Measurements from ENCODE around the gene NOS3.

NOS3 gene

GRCh38 chr7:150979713-150980390 is 11.0 kb upstream of the NOS3 start:
- DNase-seq (ENCODE audit: low read depth, low spot score), result no peak

GRCh38 chr7:150980663-150981062 is 10.2 kb upstream of the NOS3 start:
- no peak for DNase-seq (ENCODE audit: low read depth, low spot score)

GRCh38 chr7:150981644-150982043 is 9.2 kb upstream of the NOS3 start:
- DNase-seq (ENCODE audit: low read depth, low spot score), result no peak

- DNase-seq (ENCODE audit: low read depth, low spot score), result no peak
Observed at GRCh38 chr7:150982351-150982750, 8.5 kb upstream of the NOS3 start.

GRCh38 chr7:150983893-150984368 is 6.9 kb upstream of the NOS3 start:
- DNase-seq (ENCODE audit: low read depth, low spot score), result peak; percentile 76

GRCh38 chr7:150986099-150986512 is 4.7 kb upstream of the NOS3 start:
- DNase-seq (ENCODE audit: low read depth, low spot score), result peak; percentile 78

DNA sequence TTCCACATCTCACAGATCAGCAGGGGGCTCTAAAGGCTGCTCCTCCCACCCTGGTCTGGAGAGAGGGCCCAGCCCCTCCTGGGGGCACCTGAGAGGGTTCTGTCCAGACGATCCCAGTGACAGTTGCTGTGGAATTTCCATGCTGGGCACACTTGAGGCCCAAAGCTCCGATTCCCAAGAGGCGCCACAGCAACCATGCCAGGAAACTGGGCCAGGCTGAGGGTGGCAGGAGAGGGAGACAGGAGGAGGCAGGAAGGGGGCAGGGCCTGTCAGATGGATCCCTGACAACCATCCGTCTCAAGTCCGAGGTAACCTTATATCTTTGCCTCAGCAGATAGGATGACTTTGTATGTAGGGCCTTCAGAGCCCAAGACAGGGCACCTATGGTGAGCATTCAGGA is 4.3 kb upstream of the NOS3 start:
- no peak for DNase-seq (ENCODE audit: low read depth, low spot score)

DNA sequence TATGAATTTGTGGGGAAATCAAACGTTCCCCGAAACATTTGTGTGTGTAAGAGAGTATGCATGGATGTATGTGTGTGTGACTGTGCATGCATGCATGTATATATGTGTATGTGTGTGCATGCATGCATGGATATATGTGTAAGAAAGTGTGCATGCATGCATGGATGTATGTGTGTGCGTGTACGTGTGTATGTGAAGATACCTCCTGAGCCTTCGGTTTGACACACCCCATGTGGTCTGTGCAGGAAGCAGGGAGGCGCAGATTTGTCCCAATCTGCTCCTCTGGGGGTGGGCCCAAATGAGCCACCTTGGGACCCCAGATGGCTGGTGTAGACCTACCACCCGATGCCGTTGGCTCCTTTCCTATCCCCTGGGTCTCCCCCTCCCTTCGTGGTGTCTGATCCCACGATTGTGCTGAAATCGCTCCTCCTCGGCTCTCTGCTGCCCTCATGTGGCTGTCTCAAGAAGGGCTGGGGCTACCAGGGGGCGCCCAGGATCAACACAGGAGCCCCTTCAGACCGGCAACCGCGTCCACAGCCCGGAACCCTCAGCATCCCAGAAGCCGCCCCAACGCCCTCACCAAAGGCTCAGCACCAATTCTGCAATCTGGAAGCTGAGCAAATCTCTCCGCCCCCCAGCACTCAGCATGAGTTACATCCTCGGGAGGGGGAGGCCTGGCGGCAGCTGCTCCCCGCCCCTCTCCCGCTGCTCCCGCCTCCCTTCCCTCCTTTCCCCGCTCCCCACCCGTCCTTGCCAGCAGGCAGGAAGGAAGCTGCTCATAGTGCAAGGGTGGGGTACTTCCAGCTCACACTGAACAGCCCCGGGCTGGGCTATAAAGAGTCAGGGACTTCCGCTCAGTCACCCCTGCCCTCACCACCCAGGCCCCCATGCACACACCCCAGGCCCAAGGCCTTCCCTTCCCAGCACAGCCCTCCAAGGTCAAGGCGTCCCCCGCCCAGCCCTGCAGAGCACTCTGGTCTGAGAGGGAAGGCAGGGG is 2.3 kb upstream of the NOS3 start:
- DNase-seq (ENCODE audit: low read depth, low spot score), result peak; percentile 63

DNA sequence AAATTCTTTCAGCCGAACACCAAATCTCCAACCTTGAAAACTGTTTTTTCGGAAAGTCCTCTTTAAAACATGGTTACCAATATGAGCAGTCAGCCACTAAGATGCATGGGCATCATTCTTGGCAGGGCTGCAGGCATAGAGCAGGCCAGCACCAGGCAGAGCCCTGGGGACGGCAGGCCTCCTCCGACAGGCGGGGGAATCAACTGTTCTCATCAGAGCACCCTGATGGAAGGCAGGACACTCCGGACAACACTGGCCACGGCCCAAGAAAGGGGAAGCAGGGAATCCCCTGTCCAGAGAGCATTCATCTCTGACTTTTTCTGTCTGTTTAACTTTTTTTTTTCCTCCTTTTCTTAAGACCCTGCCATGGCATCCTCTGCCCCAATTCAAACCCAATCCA is 1.4 kb upstream of the NOS3 start:
- DNase-seq (ENCODE audit: low read depth, low spot score), result no peak

DNA sequence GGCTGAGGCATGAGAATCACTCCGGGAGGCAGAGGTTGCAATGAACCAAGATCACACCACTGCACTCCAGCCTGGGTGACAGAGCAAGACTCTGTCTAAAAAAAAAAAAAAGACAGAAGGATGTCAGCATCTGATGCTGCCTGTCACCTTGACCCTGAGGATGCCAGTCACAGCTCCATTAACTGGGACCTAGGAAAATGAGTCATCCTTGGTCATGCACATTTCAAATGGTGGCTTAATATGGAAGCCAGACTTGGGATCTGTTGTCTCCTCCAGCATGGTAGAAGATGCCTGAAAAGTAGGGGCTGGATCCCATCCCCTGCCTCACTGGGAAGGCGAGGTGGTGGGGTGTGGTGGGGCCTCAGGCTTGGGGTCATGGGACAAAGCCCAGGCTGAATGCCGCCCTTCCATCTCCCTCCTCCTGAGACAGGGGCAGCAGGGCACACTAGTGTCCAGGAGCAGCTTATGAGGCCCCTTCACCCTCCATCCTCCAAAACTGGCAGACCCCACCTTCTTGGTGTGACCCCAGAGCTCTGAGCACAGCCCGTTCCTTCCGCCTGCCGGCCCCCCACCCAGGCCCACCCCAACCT is 1.3 kb downstream of the NOS3 start:
- DNase-seq (ENCODE audit: low read depth, low spot score), result no peak

GRCh38 chr7:150992833-150993302 is 2.1 kb downstream of the NOS3 start:
- DNase-seq (ENCODE audit: low read depth, low spot score), result peak; percentile 45

GRCh38 chr7:150993511-150993910 is 2.7 kb downstream of the NOS3 start:
- DNase-seq (ENCODE audit: low read depth, low spot score), result no peak

DNA sequence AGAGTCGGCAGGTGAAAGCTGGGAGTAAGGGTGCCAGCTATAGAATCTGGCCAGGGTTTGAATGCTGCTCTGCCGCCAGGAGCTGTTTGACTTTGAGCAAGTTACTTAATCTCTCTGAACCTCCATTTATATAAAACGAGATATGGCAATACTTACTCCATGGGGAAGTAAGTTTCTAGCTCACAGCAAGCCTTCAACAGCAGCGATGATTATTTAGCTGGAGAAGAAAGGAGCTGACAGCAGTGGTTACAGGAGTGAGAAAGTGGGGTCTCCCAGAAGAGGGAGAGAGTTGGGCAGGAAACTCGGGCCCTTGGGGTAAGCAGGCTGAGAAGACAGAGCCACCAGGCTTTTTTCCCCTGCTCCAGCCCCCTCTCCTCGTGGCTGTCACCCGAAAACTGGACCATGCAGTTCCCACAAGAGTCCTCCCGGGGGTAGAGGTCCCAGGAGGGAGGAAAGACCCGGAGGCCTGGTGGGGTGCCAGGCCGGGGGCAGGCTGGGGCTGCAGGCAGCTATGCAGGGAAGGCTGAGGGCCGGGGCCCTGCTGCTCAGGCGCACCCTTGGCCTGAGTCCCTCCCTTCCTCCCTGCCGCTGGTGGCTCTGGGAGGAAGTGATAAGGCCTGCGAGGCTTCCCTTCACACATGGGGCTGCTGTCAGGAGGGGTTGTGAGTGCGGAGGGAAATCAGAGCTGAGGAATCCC is 3.5 kb downstream of the NOS3 start:
- no peak for DNase-seq (ENCODE audit: low read depth, low spot score)

GRCh38 chr7:150994838-150995510 is 4.2 kb downstream of the NOS3 start:
- no peak for DNase-seq (ENCODE audit: low read depth, low spot score)

- DNase-seq (ENCODE audit: low read depth, low spot score), result no peak
Observed at GRCh38 chr7:150996376-150997074, 5.7 kb downstream of the NOS3 start.

GRCh38 chr7:150997075-150997511 is 6.3 kb downstream of the NOS3 start:
- no peak for DNase-seq (ENCODE audit: low read depth, low spot score)

DNA sequence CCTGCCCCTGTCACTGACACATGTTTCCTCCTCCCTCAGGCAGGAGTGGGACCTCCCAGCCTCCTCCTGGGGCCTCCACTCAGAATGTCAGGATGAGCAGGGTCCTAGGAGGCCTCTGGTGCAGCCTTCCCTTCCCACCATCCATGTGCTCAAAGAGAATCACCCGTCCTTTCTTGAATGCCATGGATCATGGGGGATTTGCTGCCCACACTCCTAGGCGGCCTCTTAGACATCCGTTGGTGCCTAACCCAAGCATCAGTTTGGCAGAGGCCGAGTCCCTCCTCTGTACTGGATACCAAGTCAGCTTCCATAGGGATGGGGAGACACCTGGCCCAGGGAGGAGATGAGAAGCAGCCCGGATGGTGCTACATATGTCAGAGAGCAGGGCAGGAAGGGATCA is 7.0 kb downstream of the NOS3 start:
- no peak for DNase-seq (ENCODE audit: low read depth, low spot score)

GRCh38 chr7:150998341-150998740 is 7.5 kb downstream of the NOS3 start:
- no peak for DNase-seq (ENCODE audit: low read depth, low spot score)

DNA sequence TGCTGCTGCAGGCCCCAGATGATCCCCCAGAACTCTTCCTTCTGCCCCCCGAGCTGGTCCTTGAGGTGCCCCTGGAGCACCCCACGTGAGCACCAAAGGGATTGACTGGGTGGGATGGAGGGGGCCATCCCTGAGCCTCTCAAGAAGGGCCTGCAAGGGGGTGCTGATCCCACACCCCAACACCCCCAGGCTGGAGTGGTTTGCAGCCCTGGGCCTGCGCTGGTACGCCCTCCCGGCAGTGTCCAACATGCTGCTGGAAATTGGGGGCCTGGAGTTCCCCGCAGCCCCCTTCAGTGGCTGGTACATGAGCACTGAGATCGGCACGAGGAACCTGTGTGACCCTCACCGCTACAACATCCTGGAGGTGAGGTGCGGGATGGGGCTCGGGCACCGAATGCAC is 8.2 kb downstream of the NOS3 start:
- no peak for DNase-seq (ENCODE audit: low read depth, low spot score)

DNA sequence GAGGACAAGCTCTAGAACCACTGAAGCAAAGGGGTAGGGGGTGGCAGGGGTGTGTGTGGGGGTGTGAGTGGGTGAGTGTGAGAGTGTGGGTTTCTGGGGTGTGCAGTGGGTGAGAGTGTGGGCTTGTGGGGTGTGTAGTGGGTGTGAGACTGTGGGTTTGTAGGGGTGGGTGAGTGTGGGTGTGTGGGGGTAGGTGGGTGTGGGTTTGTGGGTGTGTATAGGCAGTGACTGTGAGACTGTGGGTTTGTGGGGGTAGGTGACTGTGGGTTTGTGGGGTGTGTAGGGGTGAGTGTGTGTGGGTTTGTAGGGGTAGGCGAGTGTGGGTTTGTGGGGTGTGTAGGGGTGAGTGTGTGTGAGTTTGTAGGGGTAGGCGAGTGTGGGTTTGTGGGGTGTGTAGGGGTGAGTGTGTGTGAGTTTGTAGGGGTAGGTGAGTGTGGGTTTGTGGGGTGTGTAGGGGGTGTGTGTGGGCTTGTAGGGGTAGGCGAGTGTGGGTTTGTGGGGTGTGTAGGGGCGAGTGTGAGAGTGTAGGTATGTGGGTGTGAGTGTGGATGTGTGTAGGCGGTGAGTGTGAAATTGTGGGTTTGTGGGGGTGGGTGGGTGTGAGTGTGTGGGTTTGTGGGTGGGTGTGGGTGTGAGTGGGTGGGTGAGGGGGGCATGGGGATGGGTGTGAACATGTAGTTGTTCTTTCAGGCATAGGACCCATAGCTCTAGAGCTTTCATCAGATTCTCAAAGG is 8.8 kb downstream of the NOS3 start:
- DNase-seq (ENCODE audit: low read depth, low spot score), result no peak

Data from astrocyte of the hippocampus (primary cell).